Measurements from ENCODE around the gene TAS2R31. TPM values are rescaled to one million over a fixed set of nuclear protein-coding genes. Genes with fewer than 3 reads are reported as not detected.

The TAS2R31 gene
- total RNA-seq, result 8.6 and 10.3 TPM in 2 replicates
- long read RNA-seq, result 0 reads

- H3K4me3 Mint-ChIP-seq (ENCODE audit: low read depth), result no peak within 1 kb of the TSS
- TF ChIP-seq CTCF (IDR thresholded peaks at IDR 0.05; ENCODE audit: unreplicated experiment), result no peak
- peaks cover 14% of the 10 kb centered on the region for H3K9me3 Mint-ChIP-seq (ENCODE audit: low read depth)
- no peaks in the 10 kb centered on the region for H3K4me1 Mint-ChIP-seq (ENCODE audit: low read depth)
- H3K27me3 Mint-ChIP-seq, result no peaks in the 10 kb centered on the region
- DNase-seq (ENCODE audit: low spot score, unreplicated experiment), result no peak
- H3K36me3 Mint-ChIP-seq (ENCODE audit: insufficient read depth), result peaks cover 38% of the 10 kb centered on the region
- peak within 1 kb of the TSS; percentile 65 for H3K27ac Mint-ChIP-seq
Measured at GRCh38 chr12:11031307-11031706, at the start of gene TAS2R31. Gene TAS2R31, minus strand, starts transcription at chr12:11031407. Its CDS starts 72 bp downstream, at chr12:11031335.

GRCh38 chr12:11078246-11078645 lies 47.0 kb upstream of the TAS2R31 start:
- DNase-seq (ENCODE audit: low spot score, unreplicated experiment), result no peak
- Mint-ChIP-seq H3K9me3 (ENCODE audit: low read depth) (peaks cover 13% of the 10 kb centered on the region), H3K36me3 (ENCODE audit: insufficient read depth) (peaks cover 12% of the 10 kb centered on the region), H3K4me1 (ENCODE audit: low read depth) (peaks cover 2% of the 10 kb centered on the region), H3K4me3 (ENCODE audit: low read depth) (no peak overlapping the region), H3K27me3 (no peaks in the 10 kb centered on the region), H3K27ac (no peak overlapping the region)
- TF ChIP-seq CTCF (IDR thresholded peaks at IDR 0.05; ENCODE audit: unreplicated experiment), result no peak

- peaks cover 20% of the 10 kb centered on the region for H3K36me3 Mint-ChIP-seq (ENCODE audit: insufficient read depth)
- TF ChIP-seq CTCF (IDR thresholded peaks at IDR 0.05; ENCODE audit: unreplicated experiment), result no peak
- DNase-seq (ENCODE audit: low spot score, unreplicated experiment), result no peak
- H3K27me3 Mint-ChIP-seq, result no peaks in the 10 kb centered on the region
- no peak overlapping the region for H3K4me3 Mint-ChIP-seq (ENCODE audit: low read depth)
- H3K9me3 Mint-ChIP-seq (ENCODE audit: low read depth), result peaks cover 12% of the 10 kb centered on the region
- no peak overlapping the region for H3K27ac Mint-ChIP-seq
- peaks cover 17% of the 10 kb centered on the region for H3K4me1 Mint-ChIP-seq (ENCODE audit: low read depth)
Measured at GRCh38 chr12:11075642-11076041, 44.4 kb upstream of the TAS2R31 start.

GRCh38 chr12:11071414-11071813 lies 40.2 kb upstream of the TAS2R31 start:
- Mint-ChIP-seq H3K4me1 (ENCODE audit: low read depth) (peaks cover 19% of the 10 kb centered on the region), H3K36me3 (ENCODE audit: insufficient read depth) (peaks cover 22% of the 10 kb centered on the region), H3K27me3 (no peaks in the 10 kb centered on the region), H3K4me3 (ENCODE audit: low read depth) (peak overlapping the region; percentile 10), H3K27ac (no peak overlapping the region), H3K9me3 (ENCODE audit: low read depth) (peaks cover 10% of the 10 kb centered on the region)
- no peak for TF ChIP-seq CTCF (IDR thresholded peaks at IDR 0.05; ENCODE audit: unreplicated experiment)
- no peak for DNase-seq (ENCODE audit: low spot score, unreplicated experiment)

GRCh38 chr12:11070999-11071398 lies 39.8 kb upstream of the TAS2R31 start:
- H3K4me1 Mint-ChIP-seq (ENCODE audit: low read depth), result peaks cover 19% of the 10 kb centered on the region
- H3K27me3 Mint-ChIP-seq, result no peaks in the 10 kb centered on the region
- H3K9me3 Mint-ChIP-seq (ENCODE audit: low read depth), result peaks cover 10% of the 10 kb centered on the region
- peak overlapping the region; percentile 73 for H3K27ac Mint-ChIP-seq
- H3K4me3 Mint-ChIP-seq (ENCODE audit: low read depth), result no peak overlapping the region
- no peak for TF ChIP-seq CTCF (IDR thresholded peaks at IDR 0.05; ENCODE audit: unreplicated experiment)
- DNase-seq (ENCODE audit: low spot score, unreplicated experiment), result no peak
- peaks cover 22% of the 10 kb centered on the region for H3K36me3 Mint-ChIP-seq (ENCODE audit: insufficient read depth)

Data from progenitor cell of endocrine pancreas (in vitro differentiated cells).